A673 (cell line): Measurements from ENCODE around the gene ANKRD11. TPM values are rescaled to one million over a fixed set of nuclear protein-coding genes. Genes with fewer than 3 reads are reported as not detected.

Source experiments
- BruUV-seq: library from RNA; stranded (reverse); fragments of 400-500 nt; replicated peaks from 2 replicates; lab custom pipeline; 2021; lab: Mats Ljungman, UMichigan
- CTCF ChIA-PET: fragments of 300-600 bp; sonication (Branson Sonifier 250); formaldehyde crosslinking; loops from one replicate; lab custom pipeline; 2022; ENCODE audit warnings: antibody characterized with exemption; lab: Charles Lee
- POLR2A ChIA-PET: fragments of 300-600 bp; sonication (Branson Sonifier 250); formaldehyde crosslinking; loops from one replicate; lab custom pipeline; 2022; ENCODE audit warnings: antibody characterized with exemption; ENCODE audit not compliant: low non-redundant PET; lab: Charles Lee
- DNase-seq: peaks from one replicate; pipeline ENCODE4 v3.0.0-alpha.2; 2015; ENCODE audit warnings: low spot score
- H3K27ac ChIP-seq: fragments of 200-600 bp; sonication (generic); 2 replicates; pipeline ENCODE4 v1.5.1; 2016; ENCODE audit warnings: mixed run types, low read depth, mild to moderate bottlenecking, mixed read lengths, antibody characterized with exemption, low read length; ENCODE audit not compliant: poor library complexity, severe bottlenecking
- H3K27me3 ChIP-seq: fragments of 200-600 bp; sonication (generic); replicated peaks from 2 replicates; pipeline ENCODE4 v1.6.1; 2017; ENCODE audit warnings: mixed run types, low read depth, mild to moderate bottlenecking, mixed read lengths, antibody characterized with exemption, low read length; ENCODE audit not compliant: insufficient read depth, poor library complexity
- H3K36me3 ChIP-seq: fragments of 200-600 bp; sonication (generic); 2 replicates; pipeline ENCODE4 v1.6.1; 2016; ENCODE audit warnings: mixed run types, mild to moderate bottlenecking, mixed read lengths, antibody characterized with exemption, low read length; ENCODE audit not compliant: insufficient read depth, poor library complexity, severe bottlenecking
- H3K4me1 ChIP-seq: fragments of 200-600 bp; sonication (generic); 2 replicates; pipeline ENCODE4 v1.6.1; 2017; ENCODE audit warnings: mixed run types, mild to moderate bottlenecking, mixed read lengths, antibody characterized with exemption, low read length; ENCODE audit not compliant: insufficient read depth, poor library complexity, severe bottlenecking
- H3K4me3 ChIP-seq: fragments of 200-600 bp; sonication (generic); 2 replicates; pipeline ENCODE4 v1.5.1; 2016; ENCODE audit warnings: low read depth, mixed run types, mild to moderate bottlenecking, mixed read lengths, low read length; ENCODE audit not compliant: poor library complexity, severe bottlenecking
- H3K9me3 ChIP-seq: fragments of 200-600 bp; sonication (generic); 2 replicates; pipeline ENCODE4 v1.6.1; 2016; ENCODE audit warnings: mixed run types, low read depth, mild to moderate bottlenecking, mixed read lengths, antibody characterized with exemption, low read length; ENCODE audit not compliant: poor library complexity, severe bottlenecking
- EZH2 ChIP-seq: fragments of 200-600 bp; sonication (generic); IDR thresholded peaks from 2 replicates; pipeline ENCODE4 v1.6.1; 2017; ENCODE audit warnings: borderline replicate concordance, low read depth, mild to moderate bottlenecking, mixed read lengths, antibody characterized with exemption, low read length; ENCODE audit not compliant: poor library complexity, severe bottlenecking
- intact Hi-C: fragments of 100-400 bp; cut with micrococcal nuclease; formaldehyde crosslinking; loops from one replicate; pipeline ENCODE4 v1.10.0; 2022; ENCODE audit not compliant: unreplicated experiment
- total RNA-seq: library from RNA; stranded (reverse); gene quantifications from 2 replicates; pipeline ENCODE4 v1.2.3, GENCODE V29; 2021
- TF ChIP-seq, protein P1 (sequence below): fragments of 300-800, 200-600 bp; sonication (generic); conservative IDR thresholded peaks from 2 replicates; pipeline ENCODE4 v1.5.1; 2017; ENCODE audit warnings: low read depth, mild to moderate bottlenecking, antibody characterized with exemption, low read length, moderate library complexity, mixed read lengths

ANKRD11 gene
- total RNA-seq, 1 experiment from 2014 or later = 217 TPM

DNA sequence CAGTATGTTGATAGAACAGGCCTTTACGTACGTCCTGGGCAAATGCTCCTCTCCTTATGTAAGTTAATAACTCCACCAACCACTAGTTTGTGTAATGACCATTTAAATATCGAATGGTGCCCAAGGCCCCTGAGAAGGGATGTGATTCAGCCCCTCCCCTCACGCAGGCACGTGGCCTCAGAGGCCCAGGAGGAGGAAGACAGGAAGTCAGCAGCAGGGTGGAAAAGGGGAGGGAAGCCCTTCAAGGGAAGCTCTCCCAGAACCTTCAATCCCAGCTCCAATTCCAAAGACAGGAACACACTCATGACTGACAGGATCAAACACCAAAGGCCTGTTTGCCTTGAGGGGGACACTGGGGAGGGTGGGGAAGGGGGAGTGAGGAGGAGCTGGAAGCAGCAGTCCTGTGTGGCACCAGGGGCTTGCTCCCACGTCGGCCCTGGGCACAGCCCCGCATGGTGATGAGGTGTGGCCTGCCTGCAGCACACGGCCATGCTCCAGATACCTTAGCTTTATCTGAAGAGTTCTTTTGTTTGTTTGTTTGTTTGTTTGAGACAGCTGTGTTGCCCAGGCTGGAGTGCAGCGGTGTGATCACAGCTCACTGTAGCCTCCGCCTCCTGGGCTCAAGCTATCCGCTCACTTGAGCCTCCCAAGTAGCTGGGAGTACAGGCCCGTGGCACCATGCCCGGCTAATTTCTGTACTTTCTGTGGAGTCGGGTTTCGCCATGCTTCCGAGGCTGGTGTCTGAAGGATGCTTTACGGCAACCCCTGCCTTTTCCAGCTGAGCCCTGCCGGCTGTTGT is 167.8 kb downstream of the ANKRD11 start:
- BruUV-seq = no TSS peak

DNA sequence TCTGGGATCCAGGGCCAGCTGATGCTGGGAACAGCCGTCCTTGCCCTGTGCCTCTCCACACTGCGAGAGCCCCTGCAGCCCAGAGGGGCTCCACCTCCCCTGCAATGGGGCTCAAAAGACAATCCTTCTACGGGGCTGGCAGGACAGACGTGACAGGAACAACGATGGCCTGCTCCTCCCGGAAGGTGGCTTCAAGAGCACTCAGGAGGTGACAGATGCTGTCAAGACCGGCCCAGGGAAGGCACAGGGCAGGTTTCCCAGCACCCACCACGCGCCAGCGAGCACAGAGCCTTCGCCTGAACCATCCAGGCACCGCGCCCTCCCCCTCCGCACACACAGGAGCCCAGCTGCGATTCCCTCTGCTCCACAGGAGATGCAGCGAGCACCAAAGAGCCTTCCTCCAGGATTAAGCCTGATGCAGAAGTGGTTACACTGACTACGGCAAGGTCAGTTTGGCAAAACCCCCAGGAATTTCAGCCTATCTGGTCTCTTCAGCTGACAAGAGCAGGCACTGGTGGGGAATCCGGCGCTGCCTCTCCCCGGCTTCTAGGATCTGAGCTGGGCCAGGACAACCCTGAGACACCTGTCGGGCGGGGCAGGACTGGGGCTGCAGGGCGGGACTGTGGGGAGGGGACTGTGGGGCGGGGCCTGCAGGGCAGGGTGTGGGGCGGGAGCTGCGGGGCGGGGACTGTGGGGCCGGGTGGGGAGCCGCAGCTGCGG is 169.4 kb downstream of the ANKRD11 start:
- ChIA-PET POLR2A (no interaction called here), CTCF (no interaction called here)
- peak; percentile 52 for DNase-seq
- H3K27me3 ChIP-seq = no peaks in the 10 kb centered on the region
- no peaks in the 10 kb centered on the region for H3K36me3 ChIP-seq
- no peak overlapping the region for H3K4me3 ChIP-seq
- TF ChIP-seq EZH2 = no peak
- TF ChIP-seq, protein P1, sequence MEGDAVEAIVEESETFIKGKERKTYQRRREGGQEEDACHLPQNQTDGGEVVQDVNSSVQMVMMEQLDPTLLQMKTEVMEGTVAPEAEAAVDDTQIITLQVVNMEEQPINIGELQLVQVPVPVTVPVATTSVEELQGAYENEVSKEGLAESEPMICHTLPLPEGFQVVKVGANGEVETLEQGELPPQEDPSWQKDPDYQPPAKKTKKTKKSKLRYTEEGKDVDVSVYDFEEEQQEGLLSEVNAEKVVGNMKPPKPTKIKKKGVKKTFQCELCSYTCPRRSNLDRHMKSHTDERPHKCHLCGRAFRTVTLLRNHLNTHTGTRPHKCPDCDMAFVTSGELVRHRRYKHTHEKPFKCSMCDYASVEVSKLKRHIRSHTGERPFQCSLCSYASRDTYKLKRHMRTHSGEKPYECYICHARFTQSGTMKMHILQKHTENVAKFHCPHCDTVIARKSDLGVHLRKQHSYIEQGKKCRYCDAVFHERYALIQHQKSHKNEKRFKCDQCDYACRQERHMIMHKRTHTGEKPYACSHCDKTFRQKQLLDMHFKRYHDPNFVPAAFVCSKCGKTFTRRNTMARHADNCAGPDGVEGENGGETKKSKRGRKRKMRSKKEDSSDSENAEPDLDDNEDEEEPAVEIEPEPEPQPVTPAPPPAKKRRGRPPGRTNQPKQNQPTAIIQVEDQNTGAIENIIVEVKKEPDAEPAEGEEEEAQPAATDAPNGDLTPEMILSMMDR = no peak
- no TSS peak for BruUV-seq
- H3K9me3 ChIP-seq = no peaks in the 10 kb centered on the region
- intact Hi-C loops = no loop called here
- peaks cover 95% of the 10 kb centered on the region for H3K4me1 ChIP-seq
- peak overlapping the region; percentile 71 for H3K27ac ChIP-seq

More for the DNA sequence above, 167.8 kb downstream of the ANKRD11 start:
- intact Hi-C loops = no loop called here
- DNase-seq = peak; percentile 91
- Histone ChIP-seq H3K36me3 (no peaks in the 10 kb centered on the region), H3K4me1 (peaks cover 95% of the 10 kb centered on the region), H3K27me3 (no peaks in the 10 kb centered on the region), H3K9me3 (no peaks in the 10 kb centered on the region), H3K4me3 (no peak overlapping the region), H3K27ac (peak overlapping the region; percentile 69)
- ChIA-PET CTCF (interaction anchor here (0.9 kb wide), 1 partner anchor 9 kb away, joined by 4 read pairs; no protein-coding TSS in a partner anchor), POLR2A (no interaction called here)
- TF ChIP-seq, protein P1 = no peak
- TF ChIP-seq EZH2 = no peak

DNA sequence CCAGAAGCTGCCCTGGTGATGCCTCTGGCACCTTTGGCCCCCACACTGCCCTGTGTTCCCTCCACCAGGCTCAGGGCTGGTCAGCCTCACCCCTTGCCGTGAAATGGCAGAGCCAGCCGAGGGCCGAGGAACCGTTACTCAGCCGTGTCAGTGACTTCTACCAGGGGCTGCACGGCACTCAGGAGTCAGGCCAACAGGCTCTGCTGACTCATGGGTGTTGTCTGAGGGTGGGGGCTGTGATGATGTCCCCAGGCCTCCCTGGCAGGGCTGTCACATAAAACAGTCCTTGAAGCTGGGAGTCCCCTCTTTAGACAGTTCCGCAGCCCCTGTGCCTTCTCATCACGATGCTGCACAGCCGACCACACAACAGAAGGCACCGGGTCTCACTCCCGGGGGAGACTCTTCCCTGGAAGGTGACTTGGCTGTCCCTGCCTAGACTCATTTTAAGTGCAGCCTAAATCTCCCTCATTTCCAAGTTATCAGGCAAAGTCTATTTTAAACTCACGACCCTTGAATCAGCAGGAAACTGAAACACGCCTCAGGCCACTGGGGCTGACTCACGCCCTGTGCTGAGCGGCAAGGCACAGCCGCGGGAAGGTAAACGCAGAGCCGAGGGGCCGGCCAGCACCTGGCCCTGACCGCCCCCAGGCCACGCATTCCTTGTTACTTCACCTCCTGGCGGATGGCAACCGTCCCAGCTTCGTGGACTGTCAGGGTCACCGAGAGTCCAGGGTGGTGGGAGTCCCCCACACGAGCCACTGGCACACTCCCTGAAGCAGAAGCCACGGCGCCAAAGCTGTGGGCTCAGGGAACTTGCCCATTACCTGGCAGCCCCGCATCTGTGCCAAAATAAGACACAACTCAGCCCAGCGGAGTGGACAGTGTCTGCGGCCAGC is 170.2 kb downstream of the ANKRD11 start:
- intact Hi-C loops = no loop called here
- no peaks in the 10 kb centered on the region for H3K27me3 ChIP-seq
- peak overlapping the region; percentile 71 for H3K27ac ChIP-seq
- no peak overlapping the region for H3K4me3 ChIP-seq
- no TSS peak for BruUV-seq
- ChIA-PET POLR2A (no interaction called here), CTCF (no interaction called here)
- TF ChIP-seq EZH2 = no peak
- TF ChIP-seq, protein P1 = no peak
- H3K36me3 ChIP-seq = peaks cover 6% of the 10 kb centered on the region
- peak; percentile 55 for DNase-seq
- H3K4me1 ChIP-seq = peaks cover 95% of the 10 kb centered on the region
- no peaks in the 10 kb centered on the region for H3K9me3 ChIP-seq
